ENCODE measurements around the gene TTC3. TPM values are rescaled to one million over a fixed set of nuclear protein-coding genes. Genes with fewer than 3 reads are reported as not detected.

Gene TTC3
- total RNA-seq, 4 donors from 2014 or later: 96.5 to 195 (median 122) TPM

DNA sequence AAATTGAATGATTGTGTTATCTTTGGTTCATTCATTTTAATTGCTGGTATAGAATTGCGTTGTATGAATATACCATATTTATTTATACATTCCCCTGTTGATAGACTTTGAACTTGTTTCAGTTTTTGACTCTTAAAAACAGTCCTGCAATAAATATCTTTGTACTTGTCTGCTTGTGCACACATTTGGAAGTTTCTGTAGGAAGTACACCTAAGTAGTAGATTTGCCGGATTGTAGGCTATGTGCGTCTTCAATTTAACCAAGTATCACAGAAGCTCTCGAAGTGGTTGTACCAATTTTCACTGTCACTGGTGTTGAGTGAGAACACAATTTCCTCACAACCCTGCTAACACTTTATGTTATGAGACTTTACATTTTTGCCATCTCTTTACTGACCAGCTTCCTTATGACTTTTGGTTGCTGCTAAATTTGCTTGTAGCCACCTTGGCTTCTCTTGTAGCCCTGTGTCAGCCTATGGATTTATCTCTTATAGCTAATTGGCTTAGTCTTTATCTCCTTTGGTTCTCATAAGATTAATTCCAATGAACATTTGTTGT lies 2.2 kb downstream of the TTC3 start:
- Histone ChIP-seq H3K27ac (no peak overlapping the region), H3K9me3 (no peaks in the 10 kb centered on the region), H3K4me1 (peaks cover 29% of the 10 kb centered on the region), H3K27me3 (no peaks in the 10 kb centered on the region), H3K4me3 (no peak overlapping the region), H3K36me3 (no peaks in the 10 kb centered on the region)
- 92% methylated on average over 4 of the region's 4 CpGs for WGBS
- TF ChIP-seq POLR2AphosphoS5 (IDR thresholded peaks at IDR 0.05) (no peak), CTCF (IDR thresholded peaks at IDR 0.05) (no peak), POLR2A (IDR thresholded peaks at IDR 0.05) (no peak), EP300 (IDR thresholded peaks at IDR 0.05) (no peak)
- DNase-seq (ENCODE audit: low spot score in 2 of 2): no peak

- no peak overlapping the region for H3K4me3 ChIP-seq
- H3K36me3 ChIP-seq: no peaks in the 10 kb centered on the region
- no peaks in the 10 kb centered on the region for H3K9me3 ChIP-seq
- TF ChIP-seq POLR2A (IDR thresholded peaks at IDR 0.05): no peak
- TF ChIP-seq EP300 (IDR thresholded peaks at IDR 0.05): no peak
- no peak for TF ChIP-seq POLR2AphosphoS5 (IDR thresholded peaks at IDR 0.05)
- TF ChIP-seq CTCF (IDR thresholded peaks at IDR 0.05): no peak
- no peak overlapping the region for H3K27ac ChIP-seq
- 95% methylated on average over 4 of the region's 4 CpGs for WGBS
- peaks cover 24% of the 10 kb centered on the region for H3K4me1 ChIP-seq
- H3K27me3 ChIP-seq: no peaks in the 10 kb centered on the region
- DNase-seq (ENCODE audit: low spot score in 2 of 2): no peak
Measured at GRCh38 chr21:37076087-37076850, 3.2 kb downstream of the TTC3 start.

DNA sequence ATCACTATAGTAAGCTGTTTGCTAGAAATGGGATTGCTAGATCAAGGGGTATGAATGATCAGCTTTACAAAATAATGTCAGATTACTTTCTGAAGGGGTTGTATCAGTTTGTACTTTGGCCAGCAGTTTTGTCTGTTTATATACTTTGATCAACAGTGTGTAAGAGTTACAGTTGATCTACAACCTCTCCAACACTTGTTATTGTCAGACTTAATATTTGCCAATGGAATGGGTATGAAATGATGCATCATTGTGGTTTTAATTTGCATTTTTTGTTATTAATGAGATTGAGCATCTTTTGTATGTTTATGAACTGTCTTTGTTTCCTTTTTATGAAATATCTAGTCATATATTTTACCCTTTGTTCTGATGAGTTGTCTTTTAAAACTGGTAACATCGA lies 4.3 kb downstream of the TTC3 start:
- no peak for DNase-seq (ENCODE audit: low spot score in 2 of 2)
- Histone ChIP-seq H3K9me3 (no peaks in the 10 kb centered on the region), H3K4me3 (no peak overlapping the region), H3K27ac (no peak overlapping the region), H3K36me3 (no peaks in the 10 kb centered on the region), H3K27me3 (no peaks in the 10 kb centered on the region), H3K4me1 (peaks cover 15% of the 10 kb centered on the region)
- 75% methylated on average over 1 of the region's 1 CpG for WGBS
- TF ChIP-seq EP300 (IDR thresholded peaks at IDR 0.05) (no peak), POLR2AphosphoS5 (IDR thresholded peaks at IDR 0.05) (no peak), CTCF (IDR thresholded peaks at IDR 0.05) (no peak), POLR2A (IDR thresholded peaks at IDR 0.05) (no peak)

DNA sequence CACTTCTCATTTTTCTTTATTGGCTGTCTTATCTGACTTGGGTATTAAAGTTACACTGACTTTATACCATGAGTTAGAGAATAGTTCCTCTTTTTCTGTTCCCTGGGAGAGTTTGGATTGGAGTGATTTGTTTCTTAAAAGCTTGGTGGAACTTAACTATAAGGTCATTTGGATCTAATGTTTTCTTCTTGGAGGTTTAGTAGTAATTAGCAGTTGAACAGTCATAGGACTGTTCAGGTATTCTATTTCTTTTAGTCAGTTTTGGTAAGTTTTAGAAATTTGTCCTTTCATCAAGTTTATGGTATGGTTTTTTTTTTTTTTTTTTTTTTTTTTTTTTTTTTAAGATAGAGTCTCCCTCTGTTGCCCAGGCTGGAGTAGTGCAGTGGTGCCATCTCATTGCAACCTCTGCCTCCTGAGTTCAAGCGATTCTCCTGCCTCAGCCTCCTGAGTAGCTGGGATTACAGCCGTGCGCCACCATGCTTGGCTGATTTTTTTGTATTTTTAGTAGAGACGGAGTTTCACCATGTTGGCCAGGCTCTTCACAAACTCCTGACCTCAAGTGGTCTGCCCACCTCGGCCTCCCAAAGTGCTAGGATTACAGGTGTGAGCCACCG lies 6.3 kb downstream of the TTC3 start:
- Histone ChIP-seq H3K36me3 (no peaks in the 10 kb centered on the region), H3K9me3 (no peaks in the 10 kb centered on the region), H3K27me3 (no peaks in the 10 kb centered on the region), H3K4me3 (no peak overlapping the region), H3K4me1 (peaks cover 25% of the 10 kb centered on the region), H3K27ac (no peak overlapping the region)
- DNase-seq (ENCODE audit: low spot score in 2 of 2): no peak
- WGBS: 68% methylated on average over 6 of the region's 6 CpGs
- no peak for TF ChIP-seq CTCF (IDR thresholded peaks at IDR 0.05)
- TF ChIP-seq EP300 (IDR thresholded peaks at IDR 0.05): no peak
- TF ChIP-seq POLR2AphosphoS5 (IDR thresholded peaks at IDR 0.05): no peak
- no peak for TF ChIP-seq POLR2A (IDR thresholded peaks at IDR 0.05)

- Histone ChIP-seq H3K4me1 (peaks cover 14% of the 10 kb centered on the region), H3K27ac (no peak overlapping the region), H3K27me3 (no peaks in the 10 kb centered on the region), H3K4me3 (no peak overlapping the region), H3K9me3 (no peaks in the 10 kb centered on the region), H3K36me3 (no peaks in the 10 kb centered on the region)
- WGBS: 71% methylated on average over 1 of the region's 1 CpG
- DNase-seq (ENCODE audit: low spot score in 2 of 2): no peak
- TF ChIP-seq POLR2AphosphoS5 (IDR thresholded peaks at IDR 0.05): no peak
- no peak for TF ChIP-seq EP300 (IDR thresholded peaks at IDR 0.05)
- no peak for TF ChIP-seq POLR2A (IDR thresholded peaks at IDR 0.05)
- TF ChIP-seq CTCF (IDR thresholded peaks at IDR 0.05): no peak
Measured at GRCh38 chr21:37082375-37082774, 9.3 kb downstream of the TTC3 start.
